Lower leg skin (tissue), 3 donors: ENCODE measurements around the gene AK6.

Experiments used
- CTCF ChIP-seq, 3 donors: fragments of 450-650 bp; IDR thresholded peaks; one replicate each; pipeline ENCODE4 v1.5.1; 2016; ENCODE audit warnings: antibody characterized with exemption in 3 of 3, mild to moderate bottlenecking in 3 of 3, moderate library complexity in 2 of 3
- POLR2A ChIP-seq, 2 donors: fragments of 450-650 bp; IDR thresholded peaks; one replicate each; pipeline ENCODE4 v1.6.1; 2016 to 2017; ENCODE audit warnings: antibody characterized with exemption in 2 of 2, mild to moderate bottlenecking in 1 of 2, moderate library complexity in 1 of 2

GRCh38 chr5:69416180-69416579 lies 46.9 kb upstream of the AK6 start:
- TF ChIP-seq POLR2A (IDR thresholded peaks at IDR 0.05) (no peak), CTCF (IDR thresholded peaks at IDR 0.05) (no peak)
